H9 (cell line): ENCODE measurements around the gene TRIM27. TPM values are rescaled to one million over a fixed set of nuclear protein-coding genes. Genes with fewer than 3 reads are reported as not detected.

Source experiments
- DNase-seq: peaks from one replicate; pipeline ENCODE4 v3.0.0-alpha.2; 2017
- H2AFZ ChIP-seq: one replicate; pipeline ENCODE4 v1.6.1; 2013; ENCODE audit warnings: mild to moderate bottlenecking, low read length, control low read depth, moderate library complexity
- H2AK5ac ChIP-seq: 2 replicates; pipeline ENCODE4 v1.6.1; 2013; ENCODE audit warnings: low read length, control low read depth, mixed read lengths; ENCODE audit not compliant: insufficient read length
- H2BK120ac ChIP-seq: one replicate; pipeline ENCODE4 v1.6.1; 2013; ENCODE audit warnings: low read depth, mild to moderate bottlenecking, low read length, control low read depth, inconsistent platforms; ENCODE audit not compliant: poor library complexity, severe bottlenecking
- H2BK12ac ChIP-seq: 2 replicates; pipeline ENCODE4 v1.6.1; 2013; ENCODE audit warnings: low read length, control low read depth, mixed read lengths, low read depth; ENCODE audit not compliant: insufficient read length
- H2BK15ac ChIP-seq: 2 replicates; pipeline ENCODE4 v1.6.1; 2013; ENCODE audit warnings: low read depth, low read length, control low read depth
- H2BK20ac ChIP-seq: one replicate; pipeline ENCODE4 v1.6.1; 2013; ENCODE audit warnings: low read depth, mild to moderate bottlenecking, low read length, control low read depth, inconsistent platforms; ENCODE audit not compliant: poor library complexity, severe bottlenecking
- H2BK5ac ChIP-seq: 2 replicates; pipeline ENCODE4 v1.6.1; 2013; ENCODE audit warnings: low read length, control low read depth, mixed read lengths; ENCODE audit not compliant: insufficient read length
- H3K14ac ChIP-seq: 2 replicates; pipeline ENCODE4 v1.6.1; 2013; ENCODE audit warnings: low read length, control low read depth; ENCODE audit not compliant: insufficient read depth
- H3K18ac ChIP-seq: 2 replicates; pipeline ENCODE4 v1.6.1; 2013; ENCODE audit warnings: low read depth, mild to moderate bottlenecking, mixed read lengths, low read length, control low read depth; ENCODE audit not compliant: insufficient read length
- H3K23ac ChIP-seq: 2 replicates; pipeline ENCODE4 v1.6.1; 2013; ENCODE audit warnings: low read length, control low read depth, mixed read lengths, low read depth; ENCODE audit not compliant: insufficient read length
- H3K23me2 ChIP-seq: 2 replicates; pipeline ENCODE4 v1.6.1; 2013; ENCODE audit warnings: low read depth, mild to moderate bottlenecking, mixed read lengths, low read length, control low read depth; ENCODE audit not compliant: insufficient read length, poor library complexity, severe bottlenecking
- H3K27ac ChIP-seq: 2 replicates; pipeline ENCODE4 v1.5.1; 2013; ENCODE audit warnings: low read length, control low read depth, mixed read lengths, low read depth; ENCODE audit not compliant: insufficient read length
- H3K27me3 ChIP-seq: 2 replicates; pipeline ENCODE4 v1.6.1; 2013; ENCODE audit warnings: low read length, control low read depth, inconsistent platforms; ENCODE audit not compliant: insufficient read depth
- H3K4ac ChIP-seq: 2 replicates; pipeline ENCODE4 v1.6.1; 2013; ENCODE audit warnings: low read depth, mild to moderate bottlenecking, control low read depth, inconsistent platforms, low read length, moderate library complexity
- H3K4me1 ChIP-seq: 2 replicates; pipeline ENCODE4 v1.6.1; 2013; ENCODE audit warnings: low read length, control low read depth, inconsistent platforms; ENCODE audit not compliant: insufficient read depth
- H3K4me2 ChIP-seq: 2 replicates; pipeline ENCODE4 v1.6.1; 2013; ENCODE audit warnings: low read length, control low read depth, mixed read lengths; ENCODE audit not compliant: insufficient read length, insufficient read depth
- H3K56ac ChIP-seq: 2 replicates; pipeline ENCODE4 v1.6.1; 2013; ENCODE audit warnings: low read depth, mild to moderate bottlenecking, mixed read lengths, low read length, control low read depth; ENCODE audit not compliant: insufficient read length
- H3K79me1 ChIP-seq: 2 replicates; pipeline ENCODE4 v1.6.1; 2013; ENCODE audit warnings: low read depth, mild to moderate bottlenecking, moderate library complexity, low read length, control low read depth, inconsistent platforms; ENCODE audit not compliant: insufficient read depth, poor library complexity, severe bottlenecking
- H3K79me2 ChIP-seq: 2 replicates; pipeline ENCODE4 v1.6.1; 2013; ENCODE audit warnings: low read length, control low read depth, inconsistent platforms; ENCODE audit not compliant: insufficient read depth
- H3K9ac ChIP-seq: 2 replicates; pipeline ENCODE4 v1.6.1; 2013; ENCODE audit warnings: low read length, control low read depth, mixed read lengths; ENCODE audit not compliant: insufficient read length; ENCODE audit errors: extremely low read depth
- H3K9me3 ChIP-seq: one replicate; pipeline ENCODE4 v1.6.1; 2013; ENCODE audit warnings: low read depth, low read length, inconsistent platforms; ENCODE audit not compliant: control insufficient read depth
- H3T11ph ChIP-seq: one replicate; pipeline ENCODE4 v1.6.1; 2013; ENCODE audit warnings: mild to moderate bottlenecking, low read length, control low read depth, inconsistent platforms
- H4K20me1 ChIP-seq: one replicate; pipeline ENCODE4 v1.6.1; 2013; ENCODE audit not compliant: control insufficient read depth, insufficient read length, insufficient read depth
- H4K5ac ChIP-seq: 2 replicates; pipeline ENCODE4 v1.6.1; 2013; ENCODE audit warnings: low read depth, mild to moderate bottlenecking, mixed read lengths, low read length, control low read depth; ENCODE audit not compliant: insufficient read length
- H4K8ac ChIP-seq: replicated peaks from 2 replicates; pipeline ENCODE4 v1.6.1; 2013; ENCODE audit warnings: low read length, control low read depth, mixed read lengths, low read depth; ENCODE audit not compliant: insufficient read length
- H4K91ac ChIP-seq: 2 replicates; pipeline ENCODE4 v1.6.1; 2013; ENCODE audit warnings: low read depth, mild to moderate bottlenecking, moderate library complexity, mixed read lengths, low read length, control low read depth; ENCODE audit not compliant: insufficient read length
- H3K27ac Mint-ChIP-seq, 3 experiments: 2 replicates in 2 of 3; 3 replicates in 1 of 3; pipeline ENCODE4 v1.8.0; 2020 to 2021; ENCODE audit warnings: mixed read lengths in 3 of 3, mild to moderate bottlenecking in 1 of 3, moderate library complexity in 1 of 3
- H3K27me3 Mint-ChIP-seq: 2 replicates; pipeline ENCODE4 v1.8.0; 2021; ENCODE audit warnings: low read depth, mild to moderate bottlenecking, moderate library complexity, mixed read lengths
- H3K36me3 Mint-ChIP-seq, 3 experiments: 2 replicates in 2 of 3; 3 replicates in 1 of 3; pipeline ENCODE4 v1.8.0; 2020 to 2021; ENCODE audit warnings: low read depth in 3 of 3, mixed read lengths in 3 of 3; ENCODE audit not compliant: insufficient read depth in 1 of 3
- H3K4me1 Mint-ChIP-seq, 2 experiments: 2 replicates each; pipeline ENCODE4 v1.8.0; 2020; ENCODE audit warnings: mixed read lengths in 2 of 2
- H3K4me3 Mint-ChIP-seq, 2 experiments: 2 replicates in 1 of 2; 3 replicates in 1 of 2; pipeline ENCODE4 v1.8.0; 2020 to 2021; ENCODE audit warnings: mild to moderate bottlenecking in 2 of 2, mixed read lengths in 2 of 2, moderate library complexity in 1 of 2
- H3K9me3 Mint-ChIP-seq, 2 experiments: 2 replicates in 1 of 2; 3 replicates in 1 of 2; pipeline ENCODE4 v1.8.0; 2020; ENCODE audit warnings: mild to moderate bottlenecking in 2 of 2, mixed read lengths in 2 of 2, moderate library complexity in 1 of 2
- WGBS: extraction: QIAGEN DNeasy Blood & Tissue Kit; methylation state at CpG from one replicate; pipeline ENCODE4 v1.1.7; 2013; ENCODE audit warnings: missing lambda C conversion rate, low lambda C conversion rate, mixed read lengths; ENCODE audit not compliant: insufficient read length; ENCODE audit errors: extremely low coverage; 5-methylcytosine and 5-hydroxymethylcytosine counted together
- total RNA-seq: library from RNA; stranded (reverse); gene quantifications from 2 replicates; pipeline ENCODE4 v1.2.1, GENCODE V29; 2021
- TF ChIP-seq, protein P1 (sequence below): fragments of 200-600 bp; sonication (generic); conservative IDR thresholded peaks from 3 replicates; pipeline ENCODE4 v1.8.0; 2021; ENCODE audit warnings: antibody characterized with exemption, mild to moderate bottlenecking

TRIM27 gene
- total RNA-seq, 1 experiment from 2014 or later = 98.2 TPM

DNA sequence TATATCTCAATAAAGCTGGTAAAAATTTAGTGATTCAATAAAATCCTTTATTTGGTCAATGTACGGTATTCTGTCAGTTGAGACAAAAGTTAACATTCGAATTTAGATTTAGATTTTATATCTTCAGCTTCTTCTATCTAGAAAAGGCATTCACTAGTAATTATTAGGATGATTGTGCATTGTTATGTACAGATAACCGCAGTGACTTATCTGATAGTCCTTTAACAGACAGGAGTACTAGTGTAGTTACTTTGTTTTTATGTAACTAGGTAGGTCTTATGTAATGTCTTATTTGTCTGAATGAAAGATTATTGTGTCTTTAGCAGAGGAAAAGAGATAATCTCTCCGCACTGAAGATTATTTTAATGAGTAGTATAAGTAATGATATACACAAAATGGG is 31.3 kb downstream of the TRIM27 start:
- peaks cover 4% of the 10 kb centered on the region; the same call in 1 of the 2 replicates for H3K27me3 Mint-ChIP-seq
- Histone ChIP-seq H3K56ac (no peak overlapping the region), H4K8ac (no peak overlapping the region), H2BK120ac (no peak overlapping the region), H2BK15ac (no peak overlapping the region), H4K5ac (no peak overlapping the region), H2BK12ac (no peak overlapping the region), H2AK5ac (no peak overlapping the region), H3K4me2 (no peak overlapping the region), H3K9me3 (no peaks in the 10 kb centered on the region), H3K23ac (no peak overlapping the region), H3K23me2 (peaks cover 9% of the 10 kb centered on the region), H4K91ac (no peak overlapping the region), H2AFZ (no peak overlapping the region), H2BK5ac (no peak overlapping the region), H3K79me2 (no peaks in the 10 kb centered on the region), H3K27me3 (no peaks in the 10 kb centered on the region), H3K18ac (no peak overlapping the region), H3K4me1 (no peaks in the 10 kb centered on the region), H3K9ac (no peak overlapping the region), H3K27ac (no peak overlapping the region), H4K20me1 (no peaks in the 10 kb centered on the region), H2BK20ac (no peak overlapping the region), H3K14ac (no peak overlapping the region), H3K79me1 (no peaks in the 10 kb centered on the region), H3K4ac (no peak overlapping the region), H3T11ph (no peak overlapping the region)
- H3K27ac Mint-ChIP-seq = no peak overlapping the region
- WGBS = no CpG with 5 or more reads among the region's 4 CpGs
- TF ChIP-seq, protein P1, sequence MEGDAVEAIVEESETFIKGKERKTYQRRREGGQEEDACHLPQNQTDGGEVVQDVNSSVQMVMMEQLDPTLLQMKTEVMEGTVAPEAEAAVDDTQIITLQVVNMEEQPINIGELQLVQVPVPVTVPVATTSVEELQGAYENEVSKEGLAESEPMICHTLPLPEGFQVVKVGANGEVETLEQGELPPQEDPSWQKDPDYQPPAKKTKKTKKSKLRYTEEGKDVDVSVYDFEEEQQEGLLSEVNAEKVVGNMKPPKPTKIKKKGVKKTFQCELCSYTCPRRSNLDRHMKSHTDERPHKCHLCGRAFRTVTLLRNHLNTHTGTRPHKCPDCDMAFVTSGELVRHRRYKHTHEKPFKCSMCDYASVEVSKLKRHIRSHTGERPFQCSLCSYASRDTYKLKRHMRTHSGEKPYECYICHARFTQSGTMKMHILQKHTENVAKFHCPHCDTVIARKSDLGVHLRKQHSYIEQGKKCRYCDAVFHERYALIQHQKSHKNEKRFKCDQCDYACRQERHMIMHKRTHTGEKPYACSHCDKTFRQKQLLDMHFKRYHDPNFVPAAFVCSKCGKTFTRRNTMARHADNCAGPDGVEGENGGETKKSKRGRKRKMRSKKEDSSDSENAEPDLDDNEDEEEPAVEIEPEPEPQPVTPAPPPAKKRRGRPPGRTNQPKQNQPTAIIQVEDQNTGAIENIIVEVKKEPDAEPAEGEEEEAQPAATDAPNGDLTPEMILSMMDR = no peak
- no peaks in the 10 kb centered on the region; a peak in 1 of 7 replicates for H3K36me3 Mint-ChIP-seq
- H3K4me1 Mint-ChIP-seq = peaks cover 2 to 5% of the 10 kb centered on the region in 2 experiments; a peak in 1 of 4 replicates
- no peak overlapping the region for H3K4me3 Mint-ChIP-seq
- peaks cover 3 to 5% of the 10 kb centered on the region in 2 experiments; a peak in 3 of 5 replicates for H3K9me3 Mint-ChIP-seq
- DNase-seq = no peak
